Stimulated activated CD4-positive, alpha-beta T cell treated with anti-CD3 and anti-CD28 coated beads, Interleukin-1b, Interleukin-23, amount 100 ng/mL, for 48 hours (primary cell): ENCODE results near the gene YTHDF1.
A peak's percentile ranks its signal among the peaks of the same experiment; 100 is the strongest.
"Not testable (repeated sequence)": the region's sequence is repeated elsewhere in the genome, so short reads cannot be mapped to it uniquely, and the experiment has no call there.

Source experiments
- DNase-seq: peaks from one replicate; pipeline ENCODE4 v3.0.0-alpha.2; 2020

YTHDF1 gene

GRCh38 chr20:63216041-63216848 is at the start of gene YTHDF1:
Gene YTHDF1 (minus strand): TSS chr20:63216131. CDS start chr20:63215892, 239 bp downstream.
- DNase-seq = peak; percentile 96

DNA sequence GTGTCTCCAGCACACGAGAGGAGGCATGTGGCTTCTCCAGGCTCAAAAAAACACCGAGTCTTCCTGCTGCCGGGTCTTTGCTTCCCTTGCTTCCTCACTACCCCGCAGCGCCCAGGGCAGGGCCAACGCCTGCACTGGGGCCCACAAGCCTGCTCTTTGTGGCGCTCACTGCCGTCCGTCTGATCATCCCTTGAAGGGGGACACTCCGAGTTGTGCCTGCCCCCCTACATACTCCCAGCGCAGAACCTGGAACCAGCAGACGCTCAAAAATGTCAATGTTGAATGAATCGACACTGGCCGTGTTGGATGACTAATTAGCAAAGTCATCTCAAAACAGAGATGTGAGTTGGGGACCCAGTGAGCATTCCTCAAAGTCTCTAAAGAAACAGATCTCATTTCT is 48.6 kb upstream of the YTHDF1 start:
- DNase-seq = no peak

GRCh38 chr20:63264000-63264399 is 48.1 kb upstream of the YTHDF1 start:
- no peak for DNase-seq

GRCh38 chr20:63262836-63263235 is 46.9 kb upstream of the YTHDF1 start:
- DNase-seq = no peak

DNA sequence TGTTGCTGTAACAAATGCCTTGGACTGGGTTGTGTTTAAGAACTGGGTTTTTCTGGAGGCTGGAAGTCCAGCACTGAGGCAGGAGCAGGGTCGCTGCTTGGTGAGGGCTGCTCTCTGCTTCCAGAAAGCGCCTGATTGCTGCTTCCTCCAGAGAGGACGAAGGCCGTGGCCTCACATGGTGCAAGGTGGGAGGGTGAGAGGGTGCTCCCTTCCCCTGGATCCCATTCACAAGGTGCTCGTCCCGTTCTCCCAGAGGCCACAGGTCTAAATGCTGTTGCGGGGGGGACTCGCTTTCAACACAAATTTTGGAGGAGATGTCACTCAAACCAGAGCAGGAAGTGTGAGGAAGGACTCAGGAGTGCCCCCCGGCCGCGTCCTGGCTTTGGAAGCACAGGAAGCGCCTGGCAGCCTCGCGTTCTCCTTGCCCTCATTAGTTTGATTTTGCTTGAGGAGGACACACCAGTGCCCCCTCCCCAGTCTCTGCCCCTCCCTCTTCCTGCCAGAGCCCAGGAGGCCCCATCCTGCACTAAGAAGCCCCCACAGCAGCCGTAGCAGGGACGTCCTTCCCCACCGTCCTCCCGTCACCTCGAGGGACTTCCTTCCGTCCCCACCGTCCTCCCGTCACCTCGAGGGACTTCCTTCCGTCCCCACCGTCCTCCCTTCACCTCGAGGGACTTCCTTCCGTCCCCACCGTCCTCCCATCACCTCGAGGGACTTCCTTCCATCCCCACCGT is 46.0 kb upstream of the YTHDF1 start:
- DNase-seq = no peak

DNA sequence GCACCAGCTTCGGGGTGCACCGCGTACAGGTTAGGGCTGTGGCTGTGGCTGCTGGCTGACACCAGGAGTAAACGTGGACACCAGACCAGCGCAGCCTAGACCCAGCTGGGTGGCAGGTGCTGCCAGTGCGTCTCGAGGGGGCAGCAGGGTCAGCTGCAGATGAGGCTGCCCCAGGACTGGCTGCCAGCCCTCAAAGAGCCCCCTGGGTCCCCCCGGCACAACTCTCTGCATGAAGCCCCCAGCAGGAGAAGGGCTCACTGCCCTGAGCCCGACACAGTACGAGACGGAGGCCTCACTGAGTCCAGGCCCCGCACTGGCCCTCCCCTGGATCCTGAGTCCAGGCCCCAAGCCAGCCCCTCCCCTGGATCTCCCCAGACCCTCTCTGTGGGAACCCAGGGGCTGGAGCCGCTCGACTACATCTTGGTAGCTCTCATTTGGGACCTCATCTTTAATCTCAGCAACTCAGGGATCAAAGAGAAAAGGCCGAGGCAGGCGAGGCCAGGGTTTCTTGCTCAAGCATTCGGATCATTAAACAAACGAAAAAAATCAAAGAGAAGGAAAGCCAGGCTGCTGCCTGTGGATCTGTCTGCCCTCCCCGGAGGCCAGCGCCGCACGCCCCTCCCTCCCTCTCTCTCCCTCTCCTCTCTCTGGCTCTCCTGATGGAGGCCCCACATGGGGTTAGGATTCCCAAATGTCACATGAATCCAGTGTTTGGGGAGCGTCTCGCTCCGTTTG is 45.3 kb upstream of the YTHDF1 start:
- no peak for DNase-seq

DNA sequence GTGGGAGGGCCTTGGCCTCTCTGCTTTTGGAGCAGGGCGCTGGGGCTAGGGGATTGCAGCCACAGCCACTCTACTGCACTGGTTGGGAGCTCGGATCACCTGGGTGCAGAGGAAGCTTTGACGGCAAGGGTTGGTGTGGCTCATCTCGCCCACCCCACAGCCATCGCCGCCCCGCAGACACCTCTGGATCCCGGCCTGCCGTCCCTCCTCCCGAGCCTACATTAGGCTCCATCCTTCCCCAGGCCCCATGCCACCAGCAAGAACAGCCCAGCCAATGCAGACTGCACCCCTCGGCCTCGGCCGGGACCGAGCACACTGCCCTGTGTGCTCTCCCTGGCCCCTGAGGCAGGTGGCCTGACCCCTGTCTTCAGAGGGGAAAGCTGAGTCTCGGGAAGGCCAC is 44.6 kb upstream of the YTHDF1 start:
- no peak for DNase-seq

- DNase-seq = no peak
Measured at GRCh38 chr20:63259734-63260460, 44.0 kb upstream of the YTHDF1 start.

DNA sequence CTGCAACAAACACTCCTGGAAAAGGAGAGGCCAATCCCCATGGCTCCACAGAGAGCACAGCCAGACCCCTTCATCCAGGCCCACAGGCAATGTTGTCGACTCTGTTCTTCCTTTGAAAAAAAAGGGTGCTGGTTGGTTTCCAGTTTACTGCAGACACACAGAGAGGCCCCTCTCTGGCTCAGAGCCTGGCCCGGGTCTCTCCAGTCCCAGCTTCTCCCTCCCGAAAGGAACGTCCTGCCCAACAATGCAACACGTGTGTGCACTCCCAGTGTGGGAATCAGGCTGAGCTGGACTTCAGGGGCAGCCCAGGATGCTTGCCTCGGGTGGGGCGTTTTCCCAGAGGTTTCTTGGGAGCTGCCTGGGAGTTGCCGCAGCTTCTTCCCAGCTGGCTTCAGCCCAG is 42.9 kb upstream of the YTHDF1 start:
- no peak for DNase-seq

DNA sequence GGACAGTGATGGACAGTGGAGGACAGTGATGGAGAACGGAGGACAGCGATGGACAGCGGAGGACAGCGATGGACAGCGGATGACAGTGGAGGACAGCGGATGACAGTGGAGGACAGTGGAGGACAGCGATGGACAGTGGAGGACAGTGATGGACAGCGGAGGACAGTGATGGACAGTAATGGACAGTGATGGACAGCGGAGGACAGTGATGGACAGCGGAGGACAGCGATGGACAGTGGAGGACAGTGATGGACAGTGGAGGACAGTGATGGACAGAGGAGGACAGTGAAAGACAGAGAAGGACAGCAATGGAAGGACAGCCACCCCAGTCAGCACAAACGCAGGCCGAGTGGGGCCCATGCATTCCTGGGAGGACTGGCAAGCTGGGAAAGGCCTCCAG is 41.7 kb upstream of the YTHDF1 start:
- DNase-seq = no peak

GRCh38 chr20:63256954-63257353 is 41.0 kb upstream of the YTHDF1 start:
- no peak for DNase-seq

DNA sequence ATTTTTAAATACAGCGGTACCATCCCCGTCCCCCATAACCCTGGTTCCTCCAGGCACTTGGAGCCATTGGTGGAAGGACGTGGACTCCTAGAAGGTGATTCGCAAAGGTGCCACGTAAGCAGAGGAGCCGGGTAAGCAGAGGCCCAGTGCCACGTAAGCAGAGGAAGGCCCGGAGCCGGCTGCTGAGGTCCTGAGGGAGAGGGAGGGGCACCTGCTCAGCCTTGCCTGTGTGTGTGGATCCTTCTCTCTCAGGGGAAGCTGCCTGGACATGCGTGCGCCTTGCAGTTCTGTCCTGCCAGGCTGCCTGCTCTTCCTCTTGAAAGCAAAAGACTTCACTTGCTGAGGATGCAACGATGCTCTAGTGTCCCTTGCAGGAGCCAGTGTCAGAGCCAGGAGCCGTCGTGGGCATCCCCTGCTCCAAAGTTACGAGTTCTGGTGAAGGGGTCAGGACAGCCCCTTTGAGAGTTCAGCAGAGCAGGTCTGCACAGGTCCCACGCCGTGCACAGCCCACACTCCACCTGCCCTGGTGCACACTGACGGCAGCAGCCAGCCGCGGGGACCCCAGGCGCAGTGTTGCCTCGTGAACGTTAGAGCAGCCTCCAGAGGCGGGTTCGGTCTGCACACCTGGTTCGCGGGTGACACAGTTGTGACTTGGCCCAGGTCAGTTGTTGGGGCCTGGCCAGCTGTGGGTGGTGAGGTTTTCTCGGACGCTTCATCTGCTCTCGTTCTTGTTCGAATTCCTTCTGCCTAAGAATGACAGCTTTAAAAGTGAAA is 40.2 kb upstream of the YTHDF1 start:
- no peak for DNase-seq

DNA sequence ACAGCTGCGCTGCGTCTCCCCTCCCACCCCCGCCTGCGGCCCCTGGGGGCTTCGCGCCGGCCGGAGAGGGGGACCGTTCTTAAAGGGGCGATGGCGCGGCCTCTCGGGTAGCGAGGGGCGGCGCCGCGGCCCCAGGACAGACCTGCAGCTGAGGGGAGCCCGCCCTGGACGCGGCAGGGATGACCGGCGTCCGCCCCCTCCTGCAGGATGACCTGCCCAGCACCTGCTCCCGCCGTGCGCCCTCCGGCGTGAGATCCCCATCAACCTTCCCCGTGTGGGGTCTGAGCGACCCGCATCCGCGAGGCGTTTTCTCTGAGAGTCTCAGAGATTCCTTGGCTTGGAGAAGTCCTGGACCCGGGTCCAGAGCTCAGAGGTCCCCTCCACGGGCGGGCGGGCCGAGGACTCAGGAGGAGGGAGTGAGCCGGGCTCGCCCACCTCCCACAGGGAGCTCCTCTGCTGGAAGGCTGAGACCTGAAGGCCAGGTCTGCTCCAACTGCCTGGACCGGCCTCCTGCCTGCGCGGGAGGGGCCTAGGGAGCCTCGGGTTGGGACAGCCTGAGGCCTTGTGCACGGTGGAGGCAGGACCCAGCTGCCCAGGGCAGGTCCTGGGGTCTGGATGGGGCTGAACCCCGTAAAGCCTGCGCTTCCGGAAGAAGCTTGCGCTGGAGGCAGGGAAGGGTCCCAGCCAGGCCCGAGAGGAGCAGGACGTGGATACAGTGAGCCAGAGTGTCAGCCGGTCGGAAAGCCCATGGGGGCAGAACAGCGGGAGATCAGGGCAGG is 38.9 kb upstream of the YTHDF1 start:
- no peak for DNase-seq

GRCh38 chr20:63254232-63254605 is 38.3 kb upstream of the YTHDF1 start, which contains the start of gene NKAIN4:
Gene NKAIN4 (minus strand): TSS chr20:63254463. CDS start chr20:63254450, 13 bp downstream.
- DNase-seq = no peak

DNA sequence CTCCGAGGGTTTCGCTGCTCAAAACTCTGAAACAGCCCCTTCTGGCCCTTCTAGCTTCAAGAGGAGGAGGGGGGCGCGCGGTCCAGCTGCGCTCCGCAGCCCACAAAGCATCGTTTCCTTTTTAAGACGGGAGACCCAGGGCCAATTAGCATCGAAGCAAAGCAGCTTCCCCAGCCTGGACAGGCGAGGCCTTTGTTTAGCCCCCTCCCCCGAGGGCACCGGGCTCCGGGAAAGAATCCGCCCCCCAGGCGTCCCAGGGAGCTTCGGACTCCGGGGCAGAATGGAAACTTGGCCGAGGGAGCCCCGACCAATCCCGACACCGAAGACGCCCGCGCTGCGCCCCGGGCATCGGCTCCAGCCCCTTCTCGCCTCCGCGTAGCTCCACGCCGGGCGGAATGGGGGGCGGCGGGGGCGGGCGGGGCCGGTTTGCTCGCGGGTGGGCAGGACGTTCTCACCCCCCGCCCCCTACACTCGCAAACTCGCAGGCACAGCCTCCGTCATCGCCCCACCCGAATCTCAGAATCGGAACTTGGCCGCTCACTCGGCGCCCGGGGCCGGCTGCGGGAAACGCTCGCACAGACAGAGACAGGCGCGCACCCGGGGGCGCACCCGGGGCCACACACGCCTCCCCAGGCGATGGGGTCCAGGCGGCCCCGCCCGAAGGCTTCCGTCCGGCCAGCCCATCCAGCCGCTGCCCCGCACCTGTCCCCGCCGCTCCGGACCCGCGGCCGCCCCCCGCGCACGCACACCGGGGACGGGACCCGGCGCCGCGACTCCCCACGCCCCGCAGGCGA is 37.7 kb upstream of the YTHDF1 start:
- DNase-seq = no peak

DNA sequence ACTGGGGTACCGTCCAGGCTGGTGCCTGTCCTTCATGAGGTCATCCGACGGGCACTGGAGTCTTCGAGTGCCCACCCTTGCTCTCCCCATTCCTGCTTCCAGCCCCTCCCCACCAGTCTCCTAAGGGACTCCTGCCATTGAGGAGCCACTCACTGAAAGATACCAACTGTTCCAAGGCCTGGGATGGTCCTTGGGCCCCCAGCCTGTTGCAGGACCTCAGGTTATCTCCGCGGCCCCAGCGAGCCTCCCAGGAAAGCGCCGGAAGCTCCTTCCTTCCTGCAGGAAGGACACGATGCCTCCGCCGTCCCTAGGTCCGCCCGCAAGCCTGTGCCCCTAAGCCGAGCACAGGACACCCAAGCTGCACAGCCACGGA is 37.1 kb upstream of the YTHDF1 start:
- DNase-seq = no peak

GRCh38 chr20:63252284-63252711 is 36.4 kb upstream of the YTHDF1 start:
- DNase-seq = no peak

DNA sequence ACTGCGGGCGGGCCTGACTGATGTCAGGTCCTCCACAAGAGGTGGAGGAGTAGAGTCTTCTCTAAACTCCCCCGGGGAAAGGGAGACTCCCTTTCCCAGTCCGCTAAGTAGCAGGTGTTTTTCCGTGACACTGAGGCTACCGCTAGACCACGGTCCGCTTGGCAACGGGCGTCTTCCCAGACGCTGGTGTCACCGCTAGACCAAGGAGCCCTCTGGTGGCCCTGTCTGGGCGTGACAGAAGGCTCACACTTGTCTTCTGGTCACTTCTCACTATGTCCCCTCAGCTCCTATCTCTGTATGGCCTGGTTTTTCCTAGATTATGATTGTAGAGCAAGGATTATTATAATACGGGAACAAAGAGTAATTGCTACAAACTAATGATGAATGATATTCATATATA is 35.4 kb upstream of the YTHDF1 start:
- DNase-seq = not testable (repeated sequence)

- DNase-seq = no peak
Measured at GRCh38 chr20:63249891-63250290, 34.0 kb upstream of the YTHDF1 start.

DNA sequence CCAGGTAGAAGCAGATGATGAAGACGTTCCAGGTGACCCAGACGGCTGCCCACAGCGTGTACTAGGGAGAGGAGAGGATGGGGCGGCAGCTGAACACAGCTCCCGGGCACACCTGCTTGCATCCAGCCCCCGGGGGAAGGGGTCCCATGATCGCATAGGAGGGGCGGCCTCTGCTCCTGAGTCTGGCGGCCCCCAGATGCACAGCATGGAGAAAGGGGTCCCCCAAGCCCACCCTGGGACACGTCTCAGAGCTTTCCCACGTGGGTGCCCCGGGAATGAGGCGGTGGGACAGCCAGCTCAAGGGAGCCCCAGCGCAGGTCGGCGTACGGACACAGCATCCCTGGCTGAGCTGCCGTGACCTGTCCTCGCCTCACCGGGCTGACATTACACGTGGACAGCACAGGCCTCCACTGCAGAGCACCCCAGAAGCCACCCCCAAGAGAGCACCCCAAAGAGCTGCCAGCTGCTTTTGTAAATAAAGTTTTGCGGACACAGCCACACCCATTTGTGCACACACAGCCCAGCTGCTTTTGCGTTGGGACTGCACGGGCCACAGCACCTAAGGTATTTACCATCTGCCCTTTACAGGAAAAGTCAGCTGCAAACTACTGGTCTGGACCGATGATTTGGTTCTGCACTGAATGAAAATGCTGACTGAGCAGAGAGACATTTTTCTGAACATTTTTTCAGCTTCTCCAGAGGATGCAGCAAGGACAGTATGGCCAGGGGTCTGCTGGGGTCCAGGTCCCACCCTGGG is 33.1 kb upstream of the YTHDF1 start:
- no peak for DNase-seq
